Common myeloid progenitor, CD34-positive (primary cell): ENCODE results near the gene DFFB.

Source experiments
- CTCF ChIA-PET: fragments of 350-600 bp; sonication (Branson Sonifier 250); formaldehyde crosslinking; loops from one replicate; lab custom pipeline; 2021; ENCODE audit warnings: antibody characterized with exemption; lab: Charles Lee
- POLR2A ChIA-PET: fragments of 350-600 bp; sonication (Branson Sonifier 250); formaldehyde crosslinking; loops from one replicate; lab custom pipeline; 2021; ENCODE audit warnings: antibody characterized with exemption; lab: Charles Lee
- DNase-seq, 3 donors: peaks; one replicate each; pipeline versions ENCODE4 v3.0.0 to v3.0.0-alpha.2; 2013
- H3K27ac ChIP-seq, 2 experiments: 1 replicate in 1 of 2; 2 replicates in 1 of 2; pipeline ENCODE4 v1.7.0; 2013; ENCODE audit warnings: inconsistent platforms in 2 of 2, low read length in 2 of 2, mild to moderate bottlenecking in 2 of 2, low read depth in 1 of 2, moderate library complexity in 1 of 2; ENCODE audit not compliant: severe bottlenecking in 2 of 2, insufficient read depth in 1 of 2, poor library complexity in 1 of 2
- H3K27me3 ChIP-seq, 5 experiments: replicated peaks in 2 of 5; 1 replicate in 3 of 5; 2 replicates in 2 of 5; pipeline versions ENCODE4 v1.6.1 to v1.7.0; 2013; ENCODE audit warnings: low read length in 4 of 5, mild to moderate bottlenecking in 2 of 5, moderate library complexity in 2 of 5, inconsistent platforms in 1 of 5; ENCODE audit not compliant: insufficient read depth in 5 of 5, control insufficient read depth in 4 of 5
- H3K36me3 ChIP-seq, 4 experiments: 1 replicate in 2 of 4; 2 replicates in 2 of 4; pipeline versions ENCODE4 v1.6.1 to v1.7.0; 2013; ENCODE audit warnings: low read length in 3 of 4, control low read depth in 1 of 4, mild to moderate bottlenecking in 1 of 4; ENCODE audit not compliant: control insufficient read depth in 4 of 4, insufficient read depth in 4 of 4
- H3K4me1 ChIP-seq, 4 experiments: 1 replicate in 3 of 4; 2 replicates in 1 of 4; pipeline versions ENCODE4 v1.6.1 to v1.7.1; 2013; ENCODE audit warnings: low read length in 3 of 4, mild to moderate bottlenecking in 3 of 4, control low read depth in 1 of 4, inconsistent platforms in 1 of 4, moderate library complexity in 1 of 4; ENCODE audit not compliant: control insufficient read depth in 4 of 4, insufficient read depth in 4 of 4; ENCODE audit errors: control extremely low read depth in 1 of 4
- H3K4me3 ChIP-seq, 7 experiments: 1 replicate in 4 of 7; 2 replicates in 3 of 7; pipeline versions ENCODE4 v1.5.1 to v1.7.0; 2013; ENCODE audit warnings: mild to moderate bottlenecking in 7 of 7, low read length in 6 of 7, moderate library complexity in 6 of 7, inconsistent platforms in 2 of 7, low read depth in 2 of 7, control low read depth in 1 of 7; ENCODE audit not compliant: insufficient read depth in 4 of 7, control insufficient read depth in 1 of 7; ENCODE audit errors: extremely low read depth in 1 of 7
- H3K9me3 ChIP-seq, 5 experiments: 1 replicate in 4 of 5; 2 replicates in 1 of 5; pipeline versions ENCODE4 v1.6.1 to v1.7.1; 2013; ENCODE audit warnings: low read length in 4 of 5, mild to moderate bottlenecking in 2 of 5, inconsistent platforms in 1 of 5, low read depth in 1 of 5, moderate library complexity in 1 of 5; ENCODE audit not compliant: control insufficient read depth in 4 of 5, insufficient read depth in 2 of 5; ENCODE audit errors: control extremely low read depth in 1 of 5
- WGBS: methylation state at CpG from one replicate; pipeline ENCODE4 v1.1.5; 2013; ENCODE audit not compliant: insufficient coverage; 5-methylcytosine and 5-hydroxymethylcytosine counted together

The DFFB gene

GRCh38 chr1:3892748-3893147 lies 35.5 kb downstream of the DFFB start:
- ChIA-PET CTCF (interaction anchor here (4.5 kb wide), 1 partner anchor 35 kb away, joined by 18 read pairs; the partner anchor contains the start of gene DFFB), POLR2A (no interaction called here)
- Histone ChIP-seq H3K9me3 (peaks cover 0 to 4% (median under 1%) of the 10 kb centered on the region in 5 experiments), H3K36me3 (peaks cover 2 to 58% (median 33%) of the 10 kb centered on the region in 4 experiments), H3K27me3 (no peaks in the 10 kb centered on the region), H3K27ac (no peak overlapping the region), H3K4me1 (peaks cover 9 to 28% (median 22%) of the 10 kb centered on the region in 4 experiments), H3K4me3 (no peak overlapping the region)
- 96% methylated on average over 13 of the region's 14 CpGs for WGBS
- no peak for DNase-seq

GRCh38 chr1:3893190-3893589 lies 35.9 kb downstream of the DFFB start:
- DNase-seq = no peak
- peaks cover 0 to 8% (median 3%) of the 10 kb centered on the region in 5 experiments for H3K9me3 ChIP-seq
- CTCF ChIA-PET = interaction anchor here (4.5 kb wide), 1 partner anchor 35 kb away, joined by 18 read pairs; the partner anchor contains the start of gene DFFB
- 72% methylated on average over 3 of the region's 5 CpGs for WGBS
- H3K27me3 ChIP-seq = no peaks in the 10 kb centered on the region
- peaks cover 9 to 28% (median 22%) of the 10 kb centered on the region in 4 experiments for H3K4me1 ChIP-seq
- POLR2A ChIA-PET = no interaction called here
- H3K36me3 ChIP-seq = peaks cover 2 to 54% (median 31%) of the 10 kb centered on the region in 4 experiments
- no peak overlapping the region for H3K27ac ChIP-seq
- no peak overlapping the region for H3K4me3 ChIP-seq

- peaks cover 8 to 33% (median 29%) of the 10 kb centered on the region in 4 experiments for H3K4me1 ChIP-seq
- 100% methylated on average over 7 of the region's 17 CpGs for whole genome bisulfite sequencing
- no peak overlapping the region for H3K4me3 ChIP-seq
- peaks cover 0 to 11% (median 6%) of the 10 kb centered on the region in 5 experiments for H3K9me3 ChIP-seq
- ChIA-PET POLR2A (no interaction called here), CTCF (interaction anchor here (4.5 kb wide), 1 partner anchor 37 kb away, joined by 18 read pairs; the partner anchor contains the start of gene DFFB)
- no peaks in the 10 kb centered on the region for H3K27me3 ChIP-seq
- DNase-seq = no peak
- no peak overlapping the region for H3K27ac ChIP-seq
- peaks cover 0 to 42% (median 24%) of the 10 kb centered on the region in 4 experiments for H3K36me3 ChIP-seq
Observed at GRCh38 chr1:3894626-3895278, 37.5 kb downstream of the DFFB start.

- ChIA-PET CTCF (interaction anchor here (1.4 to 4.5 kb wide), 2 partner anchors 37 to 48 kb away, joined by 3 to 18 read pairs; partner anchors contain the start of gene DFFB), POLR2A (no interaction called here)
- H3K27ac ChIP-seq = no peak overlapping the region
- H3K4me1 ChIP-seq = peaks cover 4 to 28% (median 24%) of the 10 kb centered on the region in 4 experiments
- peaks cover 0 to 36% (median 19%) of the 10 kb centered on the region in 4 experiments for H3K36me3 ChIP-seq
- H3K9me3 ChIP-seq = peaks cover 0 to 11% (median 6%) of the 10 kb centered on the region in 5 experiments
- no peak overlapping the region for H3K4me3 ChIP-seq
- over 99% methylated on average over 13 of the region's 13 CpGs for WGBS
- DNase-seq = no peak
- H3K27me3 ChIP-seq = no peaks in the 10 kb centered on the region
Observed at GRCh38 chr1:3895279-3895950, 38.1 kb downstream of the DFFB start.

GRCh38 chr1:3895951-3896325 lies 38.7 kb downstream of the DFFB start:
- no peak overlapping the region for H3K4me3 ChIP-seq
- peaks cover 0 to 32% (median 19%) of the 10 kb centered on the region in 4 experiments for H3K36me3 ChIP-seq
- H3K27ac ChIP-seq = no peak overlapping the region
- H3K4me1 ChIP-seq = peaks cover 0 to 23% (median 20%) of the 10 kb centered on the region in 4 experiments
- peaks cover 0 to 11% (median 6%) of the 10 kb centered on the region in 5 experiments for H3K9me3 ChIP-seq
- CTCF ChIA-PET = interaction anchor here (1.4 to 4.5 kb wide), 2 partner anchors 38 to 49 kb away, joined by 3 to 18 read pairs; partner anchors contain the start of gene DFFB
- POLR2A ChIA-PET = no interaction called here
- WGBS = 100% methylated on average over 3 of the region's 4 CpGs
- no peaks in the 10 kb centered on the region for H3K27me3 ChIP-seq
- no peak for DNase-seq

- CTCF ChIA-PET = interaction anchor here (1.4 to 4.5 kb wide), 2 partner anchors 38 to 49 kb away, joined by 3 to 18 read pairs; partner anchors contain the start of gene DFFB
- 95% methylated on average over 3 of the region's 7 CpGs for WGBS
Observed at GRCh38 chr1:3896396-3897000, 39.2 kb downstream of the DFFB start.

More at GRCh38 chr1:3896396-3897000, 39.2 kb downstream of the DFFB start:
- Histone ChIP-seq H3K9me3 (peaks cover 0 to 11% (median 6%) of the 10 kb centered on the region in 5 experiments), H3K36me3 (peaks cover 0 to 29% (median 19%) of the 10 kb centered on the region in 4 experiments), H3K27ac (no peak overlapping the region), H3K4me1 (peaks cover 0 to 23% (median 18%) of the 10 kb centered on the region in 4 experiments), H3K27me3 (no peaks in the 10 kb centered on the region), H3K4me3 (no peak overlapping the region)
- POLR2A ChIA-PET = no interaction called here
- DNase-seq = no peak
